ENCODE results near the gene NABP2.

The NABP2 gene

DNA sequence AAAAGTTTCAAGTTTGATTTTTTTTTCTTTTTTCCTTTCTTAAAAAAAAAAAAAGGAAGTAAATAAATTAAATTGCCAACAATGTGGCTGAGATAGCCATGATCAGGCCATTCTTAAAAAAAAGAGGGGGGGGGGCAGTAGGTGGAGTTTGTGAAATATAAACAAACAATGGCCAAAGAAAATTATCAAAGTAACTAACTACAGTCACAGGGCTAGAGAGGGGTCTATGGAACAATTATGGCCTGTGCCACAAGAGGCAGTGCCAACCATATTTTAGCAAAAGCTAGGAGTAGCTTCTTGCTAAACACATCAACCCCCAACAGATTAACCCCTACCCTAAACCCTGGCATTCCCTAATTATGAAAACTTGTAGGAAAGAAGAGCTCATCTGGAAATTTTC is 18.7 kb upstream of the NABP2 start:
- H3K23ac ChIP-seq (ENCODE audit: low read length) = no peak overlapping the region
- H3K4me2 ChIP-seq (ENCODE audit: low read length) = no peak overlapping the region
- no peaks in the 10 kb centered on the region for H3K27me3 ChIP-seq (ENCODE audit: insufficient read depth, low read length)
- H3K9me3 ChIP-seq (ENCODE audit: insufficient read depth, low read depth, low read length) = peaks cover 5% of the 10 kb centered on the region
- no peak overlapping the region for H3K18ac ChIP-seq (ENCODE audit: low read length)
- H3K14ac ChIP-seq (ENCODE audit: low read length) = no peak overlapping the region
- H3K4me3 ChIP-seq (ENCODE audit: low read depth, low read length) = no peak overlapping the region
- H3K79me2 ChIP-seq (ENCODE audit: control insufficient read depth, insufficient read depth, low read length, poor library complexity) = no peaks in the 10 kb centered on the region
- no peak overlapping the region for H2BK120ac ChIP-seq (ENCODE audit: insufficient read depth, low read length, poor library complexity)
- no peak for DNase-seq
- H3K4me1 ChIP-seq (ENCODE audit: control insufficient read depth in 1 of 2, insufficient read depth in 2 of 2, low read length in 2 of 2) = no peaks in the 10 kb centered on the region
- no peak overlapping the region for H2BK12ac ChIP-seq (ENCODE audit: low read length)
- no peak overlapping the region for H4K91ac ChIP-seq (ENCODE audit: low read depth, low read length)
- no peaks in the 10 kb centered on the region for H3K79me1 ChIP-seq (ENCODE audit: low read length)
- H2BK5ac ChIP-seq (ENCODE audit: low read depth, low read length, poor library complexity) = no peak overlapping the region
- H4K12ac ChIP-seq (ENCODE audit: low read depth, low read length) = no peak overlapping the region
- H3K36me3 ChIP-seq (ENCODE audit: control insufficient read depth in 1 of 2, insufficient read depth in 2 of 2, low read length in 2 of 2) = peaks cover 22 to 31% of the 10 kb centered on the region in 2 experiments
- no peak overlapping the region for H3K4ac ChIP-seq (ENCODE audit: low read depth, low read length)
- no peak overlapping the region for H2AK5ac ChIP-seq (ENCODE audit: low read length)
- H3K27ac ChIP-seq (ENCODE audit: low read depth, low read length) = no peak overlapping the region
- no peak overlapping the region for H3K9ac ChIP-seq (ENCODE audit: low read length)
- H4K8ac ChIP-seq (ENCODE audit: low read depth, low read length) = no peak overlapping the region
- no peak overlapping the region for H2AFZ ChIP-seq (ENCODE audit: insufficient read depth, low read length, poor library complexity)

DNA sequence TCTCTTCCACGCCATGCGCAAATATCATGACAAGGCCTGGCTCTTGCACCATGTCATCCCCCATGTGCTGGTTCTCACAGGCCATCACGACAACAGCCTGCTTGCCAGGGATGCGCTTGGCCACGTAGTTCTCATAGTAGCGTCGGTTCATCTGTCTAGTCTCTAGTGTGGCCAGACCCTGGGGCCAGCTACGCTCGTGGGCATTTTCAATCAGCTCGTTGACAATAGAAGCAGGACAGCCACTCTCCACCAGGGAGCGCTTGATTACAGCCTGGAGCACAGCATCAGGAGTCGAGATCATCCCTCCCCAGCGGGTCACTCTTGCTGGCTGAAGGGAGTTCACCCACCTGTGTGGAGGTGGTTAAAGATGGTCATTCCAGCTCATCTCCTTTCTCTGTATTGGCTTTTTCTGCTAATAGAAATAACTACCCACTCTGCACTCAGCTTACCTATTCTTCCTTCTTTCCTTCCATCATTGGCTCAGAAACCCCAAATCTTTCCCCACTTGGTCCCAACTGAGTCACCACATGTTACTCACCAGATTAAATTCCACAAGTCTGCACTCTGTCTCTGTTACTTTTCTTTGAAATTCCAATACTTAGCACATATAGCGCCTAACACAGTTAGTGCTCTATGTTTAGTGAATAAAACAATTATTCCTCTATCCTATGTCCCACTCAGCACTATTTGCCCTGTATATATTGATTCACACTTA is 17.5 kb upstream of the NABP2 start:
- DNase-seq = peak; percentile 56 to 76
- WGBS (ENCODE audit: extremely low coverage, insufficient coverage, insufficient read length) = no CpG with 5 or more reads among the region's 14 CpGs

DNA sequence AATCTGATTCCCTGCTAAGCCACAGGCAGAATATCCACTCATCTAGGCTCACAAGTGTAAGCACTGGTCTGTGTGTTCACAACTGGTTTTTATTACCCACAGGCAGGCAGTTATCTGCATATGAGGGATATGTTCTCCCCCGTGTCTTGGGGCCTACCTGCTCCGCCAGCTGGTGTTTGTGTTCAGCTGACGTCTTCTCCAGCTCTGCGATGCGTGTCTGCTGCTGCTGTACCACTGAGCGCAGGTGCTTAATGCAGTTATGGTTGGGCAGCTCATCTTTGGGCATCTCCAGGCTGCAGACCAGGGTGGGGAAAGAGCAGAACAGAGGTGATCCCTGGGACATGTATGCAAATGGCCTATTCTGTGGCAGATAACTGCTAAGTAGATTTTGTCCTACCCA is 16.1 kb upstream of the NABP2 start:
- no peaks in the 10 kb centered on the region for H3K4me1 ChIP-seq (ENCODE audit: control insufficient read depth in 1 of 2, insufficient read depth in 2 of 2, low read length in 2 of 2)
- no peak overlapping the region for H2BK120ac ChIP-seq (ENCODE audit: insufficient read depth, low read length, poor library complexity)
- H4K12ac ChIP-seq (ENCODE audit: low read depth, low read length) = no peak overlapping the region
- DNase-seq = no peak
- no peaks in the 10 kb centered on the region for H3K79me1 ChIP-seq (ENCODE audit: low read length)
- H3K14ac ChIP-seq (ENCODE audit: low read length) = no peak overlapping the region
- no peak overlapping the region for H2BK5ac ChIP-seq (ENCODE audit: low read depth, low read length, poor library complexity)
- no peak overlapping the region for H3K27ac ChIP-seq (ENCODE audit: low read depth, low read length)
- no peak overlapping the region for H3K9ac ChIP-seq (ENCODE audit: low read length)
- no peak overlapping the region for H3K23ac ChIP-seq (ENCODE audit: low read length)
- no peak overlapping the region for H3K18ac ChIP-seq (ENCODE audit: low read length)
- H3K36me3 ChIP-seq (ENCODE audit: control insufficient read depth in 1 of 2, insufficient read depth in 2 of 2, low read length in 2 of 2) = peaks cover 37 to 45% of the 10 kb centered on the region in 2 experiments
- H3K4ac ChIP-seq (ENCODE audit: low read depth, low read length) = no peak overlapping the region
- no peak overlapping the region for H3K4me2 ChIP-seq (ENCODE audit: low read length)
- H3K4me3 ChIP-seq (ENCODE audit: low read depth, low read length) = no peak overlapping the region
- H2AFZ ChIP-seq (ENCODE audit: insufficient read depth, low read length, poor library complexity) = no peak overlapping the region
- no peak overlapping the region for H4K91ac ChIP-seq (ENCODE audit: low read depth, low read length)
- H3K79me2 ChIP-seq (ENCODE audit: control insufficient read depth, insufficient read depth, low read length, poor library complexity) = no peaks in the 10 kb centered on the region
- no peaks in the 10 kb centered on the region for H3K27me3 ChIP-seq (ENCODE audit: insufficient read depth, low read length)
- no peak overlapping the region for H2BK12ac ChIP-seq (ENCODE audit: low read length)
- no CpG with 5 or more reads among the region's 6 CpGs for WGBS (ENCODE audit: extremely low coverage, insufficient coverage, insufficient read length)
- H4K8ac ChIP-seq (ENCODE audit: low read depth, low read length) = no peak overlapping the region
- peaks cover 5% of the 10 kb centered on the region for H3K9me3 ChIP-seq (ENCODE audit: insufficient read depth, low read depth, low read length)
- H2AK5ac ChIP-seq (ENCODE audit: low read length) = no peak overlapping the region

More for the DNA sequence above, 17.5 kb upstream of the NABP2 start:
- H3K27ac ChIP-seq (ENCODE audit: low read depth, low read length) = no peak overlapping the region
- H3K23ac ChIP-seq (ENCODE audit: low read length) = no peak overlapping the region
- H2AFZ ChIP-seq (ENCODE audit: insufficient read depth, low read length, poor library complexity) = no peak overlapping the region
- no peaks in the 10 kb centered on the region for H3K4me1 ChIP-seq (ENCODE audit: control insufficient read depth in 1 of 2, insufficient read depth in 2 of 2, low read length in 2 of 2)
- H3K4me3 ChIP-seq (ENCODE audit: low read depth, low read length) = no peak overlapping the region
- H3K14ac ChIP-seq (ENCODE audit: low read length) = no peak overlapping the region
- H3K9me3 ChIP-seq (ENCODE audit: insufficient read depth, low read depth, low read length) = peaks cover 5% of the 10 kb centered on the region
- H3K4ac ChIP-seq (ENCODE audit: low read depth, low read length) = no peak overlapping the region
- H3K9ac ChIP-seq (ENCODE audit: low read length) = no peak overlapping the region
- no peak overlapping the region for H4K8ac ChIP-seq (ENCODE audit: low read depth, low read length)
- H3K36me3 ChIP-seq (ENCODE audit: control insufficient read depth in 1 of 2, insufficient read depth in 2 of 2, low read length in 2 of 2) = peaks cover 29 to 34% of the 10 kb centered on the region in 2 experiments
- no peak overlapping the region for H3K4me2 ChIP-seq (ENCODE audit: low read length)
- no peak overlapping the region for H2BK12ac ChIP-seq (ENCODE audit: low read length)
- no peak overlapping the region for H4K12ac ChIP-seq (ENCODE audit: low read depth, low read length)
- H4K91ac ChIP-seq (ENCODE audit: low read depth, low read length) = no peak overlapping the region
- no peak overlapping the region for H2BK5ac ChIP-seq (ENCODE audit: low read depth, low read length, poor library complexity)
- H3K27me3 ChIP-seq (ENCODE audit: insufficient read depth, low read length) = no peaks in the 10 kb centered on the region
- no peaks in the 10 kb centered on the region for H3K79me1 ChIP-seq (ENCODE audit: low read length)
- no peak overlapping the region for H3K18ac ChIP-seq (ENCODE audit: low read length)
- no peak overlapping the region for H2AK5ac ChIP-seq (ENCODE audit: low read length)
- no peaks in the 10 kb centered on the region for H3K79me2 ChIP-seq (ENCODE audit: control insufficient read depth, insufficient read depth, low read length, poor library complexity)
- no peak overlapping the region for H2BK120ac ChIP-seq (ENCODE audit: insufficient read depth, low read length, poor library complexity)

DNA sequence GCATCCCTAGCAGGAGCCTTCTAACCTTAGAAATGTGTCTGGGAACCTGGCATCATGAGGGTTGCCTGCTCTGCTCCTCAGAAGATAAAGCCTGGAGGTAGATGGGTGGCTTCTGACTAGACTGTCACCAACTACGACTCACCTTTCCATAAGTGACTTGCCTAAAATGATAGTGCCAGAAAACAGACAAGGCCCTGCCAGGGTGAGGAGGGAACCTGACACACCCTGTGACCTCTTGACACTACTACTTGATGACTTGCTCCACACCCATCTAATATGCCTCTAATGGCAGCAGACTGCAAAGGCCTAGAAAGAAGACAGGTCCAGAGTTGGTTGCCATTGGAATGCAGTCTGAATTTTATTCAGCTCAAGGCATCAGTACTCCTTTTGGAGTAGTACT is 11.8 kb upstream of the NABP2 start:
- no peaks in the 10 kb centered on the region for H3K79me2 ChIP-seq (ENCODE audit: control insufficient read depth, insufficient read depth, low read length, poor library complexity)
- no peaks in the 10 kb centered on the region for H3K4me1 ChIP-seq (ENCODE audit: control insufficient read depth in 1 of 2, insufficient read depth in 2 of 2, low read length in 2 of 2)
- H3K4me2 ChIP-seq (ENCODE audit: low read length) = no peak overlapping the region
- peaks cover 47 to 55% of the 10 kb centered on the region in 2 experiments for H3K36me3 ChIP-seq (ENCODE audit: control insufficient read depth in 1 of 2, insufficient read depth in 2 of 2, low read length in 2 of 2)
- no peak overlapping the region for H3K4ac ChIP-seq (ENCODE audit: low read depth, low read length)
- H2BK5ac ChIP-seq (ENCODE audit: low read depth, low read length, poor library complexity) = no peak overlapping the region
- no CpG with 5 or more reads among the region's 1 CpG for WGBS (ENCODE audit: extremely low coverage, insufficient coverage, insufficient read length)
- no peaks in the 10 kb centered on the region for H3K79me1 ChIP-seq (ENCODE audit: low read length)
- peaks cover 5% of the 10 kb centered on the region for H3K9me3 ChIP-seq (ENCODE audit: insufficient read depth, low read depth, low read length)
- no peak overlapping the region for H2BK12ac ChIP-seq (ENCODE audit: low read length)
- H3K27ac ChIP-seq (ENCODE audit: low read depth, low read length) = no peak overlapping the region
- no peaks in the 10 kb centered on the region for H3K27me3 ChIP-seq (ENCODE audit: insufficient read depth, low read length)
- no peak overlapping the region for H2BK120ac ChIP-seq (ENCODE audit: insufficient read depth, low read length, poor library complexity)
- H3K4me3 ChIP-seq (ENCODE audit: low read depth, low read length) = no peak overlapping the region
- H3K14ac ChIP-seq (ENCODE audit: low read length) = no peak overlapping the region
- no peak overlapping the region for H2AFZ ChIP-seq (ENCODE audit: insufficient read depth, low read length, poor library complexity)
- H4K12ac ChIP-seq (ENCODE audit: low read depth, low read length) = no peak overlapping the region
- H4K8ac ChIP-seq (ENCODE audit: low read depth, low read length) = no peak overlapping the region
- H4K91ac ChIP-seq (ENCODE audit: low read depth, low read length) = no peak overlapping the region
- H3K18ac ChIP-seq (ENCODE audit: low read length) = no peak overlapping the region
- no peak for DNase-seq
- H3K9ac ChIP-seq (ENCODE audit: low read length) = no peak overlapping the region
- no peak overlapping the region for H3K23ac ChIP-seq (ENCODE audit: low read length)
- H2AK5ac ChIP-seq (ENCODE audit: low read length) = no peak overlapping the region
